Neutrophil (primary cell): ENCODE results near the gene NUP62.

ENCODE experiments used
- H3K27ac ChIP-seq: fragments of 200-600 bp; sonication (generic); 2 replicates; pipeline ENCODE4 v1.5.1; 2016; ENCODE audit warnings: mild to moderate bottlenecking, moderate library complexity
- H3K27me3 ChIP-seq: fragments of 200-600 bp; sonication (generic); 2 replicates; pipeline ENCODE4 v1.6.0; 2016; ENCODE audit warnings: mild to moderate bottlenecking
- H3K36me3 ChIP-seq: fragments of 200-600 bp; sonication (generic); 2 replicates; pipeline ENCODE4 v1.5.1; 2017
- H3K4me1 ChIP-seq, 2 experiments: fragments of 200-600 bp in 1 of 2; sonication (generic) in 1 of 2; 1 replicate in 1 of 2; 2 replicates in 1 of 2; pipeline versions ENCODE4 v1.5.1 to v1.6.1; 2013 to 2016; ENCODE audit warnings: low read depth in 1 of 2, low read length in 1 of 2, mild to moderate bottlenecking in 1 of 2, moderate library complexity in 1 of 2; ENCODE audit not compliant: control insufficient read depth in 1 of 2, insufficient read depth in 1 of 2
- H3K4me3 ChIP-seq, 2 experiments: fragments of 200-600 bp in 1 of 2; sonication (generic) in 1 of 2; 1 replicate in 1 of 2; 2 replicates in 1 of 2; pipeline ENCODE4 v1.5.1; 2013 to 2016; ENCODE audit warnings: low read depth in 1 of 2, low read length in 1 of 2, mild to moderate bottlenecking in 1 of 2, moderate library complexity in 1 of 2
- H3K9me3 ChIP-seq: fragments of 200-600 bp; sonication (generic); 2 replicates; pipeline ENCODE4 v1.5.1; 2016
- TF ChIP-seq, protein P1 (sequence below): fragments of 200-600 bp; sonication (generic); IDR thresholded peaks from 2 replicates; pipeline ENCODE4 v1.5.1; 2016; ENCODE audit warnings: antibody characterized with exemption

The NUP62 gene

DNA sequence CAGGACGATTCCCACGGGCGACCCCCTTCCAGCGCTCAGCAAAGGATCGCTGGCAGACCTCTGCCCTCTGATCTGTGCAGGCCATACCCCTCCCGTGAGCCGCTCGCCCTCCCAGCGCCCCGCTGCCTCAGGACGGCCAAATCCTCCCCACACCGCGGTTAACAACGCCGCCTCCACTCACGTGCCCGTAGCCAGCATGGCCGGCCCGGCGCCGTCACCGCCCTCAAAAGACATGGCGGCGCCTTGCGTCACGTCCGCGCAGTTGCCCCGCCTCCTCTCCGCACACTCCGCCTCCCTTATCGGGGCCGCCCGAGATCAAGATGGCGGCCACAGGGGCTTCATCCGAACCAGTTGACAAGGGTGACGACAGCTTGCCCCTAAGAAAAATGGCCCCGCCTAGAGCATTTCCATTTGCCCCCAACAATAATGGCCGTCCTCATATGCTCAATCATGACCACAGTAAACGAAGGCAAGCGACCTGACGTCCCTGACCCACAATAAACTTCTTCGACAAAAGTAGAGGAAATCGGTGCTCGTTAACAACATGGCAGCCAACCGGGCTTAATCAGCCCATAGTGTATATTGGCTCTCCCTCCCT, 52.8 kb downstream of the NUP62 start:
- TF ChIP-seq, protein P1, sequence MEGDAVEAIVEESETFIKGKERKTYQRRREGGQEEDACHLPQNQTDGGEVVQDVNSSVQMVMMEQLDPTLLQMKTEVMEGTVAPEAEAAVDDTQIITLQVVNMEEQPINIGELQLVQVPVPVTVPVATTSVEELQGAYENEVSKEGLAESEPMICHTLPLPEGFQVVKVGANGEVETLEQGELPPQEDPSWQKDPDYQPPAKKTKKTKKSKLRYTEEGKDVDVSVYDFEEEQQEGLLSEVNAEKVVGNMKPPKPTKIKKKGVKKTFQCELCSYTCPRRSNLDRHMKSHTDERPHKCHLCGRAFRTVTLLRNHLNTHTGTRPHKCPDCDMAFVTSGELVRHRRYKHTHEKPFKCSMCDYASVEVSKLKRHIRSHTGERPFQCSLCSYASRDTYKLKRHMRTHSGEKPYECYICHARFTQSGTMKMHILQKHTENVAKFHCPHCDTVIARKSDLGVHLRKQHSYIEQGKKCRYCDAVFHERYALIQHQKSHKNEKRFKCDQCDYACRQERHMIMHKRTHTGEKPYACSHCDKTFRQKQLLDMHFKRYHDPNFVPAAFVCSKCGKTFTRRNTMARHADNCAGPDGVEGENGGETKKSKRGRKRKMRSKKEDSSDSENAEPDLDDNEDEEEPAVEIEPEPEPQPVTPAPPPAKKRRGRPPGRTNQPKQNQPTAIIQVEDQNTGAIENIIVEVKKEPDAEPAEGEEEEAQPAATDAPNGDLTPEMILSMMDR, result no peak
- Histone ChIP-seq H3K4me1 (peaks cover 21 to 23% of the 10 kb centered on the region in 2 experiments), H3K4me3 (peak overlapping the region; percentile 99), H3K36me3 (peaks cover 15% of the 10 kb centered on the region), H3K9me3 (no peaks in the 10 kb centered on the region), H3K27ac (peak overlapping the region; percentile 95), H3K27me3 (no peaks in the 10 kb centered on the region)

DNA sequence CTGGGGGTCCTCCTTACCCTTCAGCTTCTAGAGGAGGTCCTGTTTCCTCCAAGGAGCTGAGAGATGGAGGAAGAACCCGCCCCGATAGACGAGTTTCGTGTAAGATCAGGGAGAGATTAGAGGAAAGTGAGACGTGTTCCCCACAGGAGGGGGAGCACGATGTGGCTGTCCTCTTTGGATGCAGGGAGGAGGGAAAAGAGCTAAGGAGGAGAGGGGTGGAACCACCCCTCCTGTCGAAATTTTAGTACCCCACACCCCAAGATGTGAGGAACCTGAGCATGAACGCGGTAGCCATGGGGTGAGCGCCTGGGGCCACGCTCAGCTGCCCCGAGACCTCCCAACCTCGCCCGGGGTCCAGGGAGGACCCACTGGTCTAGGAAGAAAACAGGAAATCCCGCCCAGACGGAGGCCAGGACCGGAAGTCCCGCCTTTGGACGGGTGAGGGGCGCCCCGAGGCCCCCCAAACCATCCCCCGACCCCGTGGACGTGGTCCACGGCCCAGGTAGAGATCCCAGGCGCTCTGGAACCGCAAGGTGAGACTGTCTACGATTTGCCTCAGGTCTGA, 53.4 kb downstream of the NUP62 start:
- H3K9me3 ChIP-seq, result no peaks in the 10 kb centered on the region
- TF ChIP-seq, protein P1, result no peak
- peaks cover 9% of the 10 kb centered on the region for H3K36me3 ChIP-seq
- no peaks in the 10 kb centered on the region for H3K27me3 ChIP-seq
- peaks cover 21 to 24% of the 10 kb centered on the region in 2 experiments for H3K4me1 ChIP-seq
- H3K27ac ChIP-seq, result peak overlapping the region; percentile 95
- H3K4me3 ChIP-seq, result peak overlapping the region; percentile 99

- Histone ChIP-seq H3K27ac (peak overlapping the region; percentile 95), H3K4me3 (peak overlapping the region in 1 of 2 experiments; percentile 99)
These were observed 54.1 kb downstream of the NUP62 start for GRCh38 chr19:49875177-49875576.

GRCh38 chr19:49874503-49875157, 54.7 kb downstream of the NUP62 start:
- Histone ChIP-seq H3K27me3 (no peaks in the 10 kb centered on the region), H3K9me3 (no peaks in the 10 kb centered on the region), H3K36me3 (no peaks in the 10 kb centered on the region), H3K27ac (peak overlapping the region; percentile 95), H3K4me1 (peaks cover 30 to 35% of the 10 kb centered on the region in 2 experiments), H3K4me3 (no peak overlapping the region)
- TF ChIP-seq, protein P1, result no peak

More at GRCh38 chr19:49875177-49875576, 54.1 kb downstream of the NUP62 start:
- Histone ChIP-seq H3K4me1 (peaks cover 26 to 31% of the 10 kb centered on the region in 2 experiments), H3K36me3 (peaks cover 1% of the 10 kb centered on the region), H3K9me3 (no peaks in the 10 kb centered on the region), H3K27me3 (no peaks in the 10 kb centered on the region)
- TF ChIP-seq, protein P1, result no peak

GRCh38 chr19:49873834-49874233, 55.5 kb downstream of the NUP62 start:
- Histone ChIP-seq H3K27me3 (no peaks in the 10 kb centered on the region), H3K4me3 (no peak overlapping the region), H3K36me3 (no peaks in the 10 kb centered on the region), H3K27ac (no peak overlapping the region), H3K4me1 (peaks cover 27 to 32% of the 10 kb centered on the region in 2 experiments), H3K9me3 (no peaks in the 10 kb centered on the region)
- TF ChIP-seq, protein P1, result no peak
